Measurements from ENCODE around the gene ZBTB16.
"Not testable (repeated sequence)": the region's sequence is repeated elsewhere in the genome, so short reads cannot be mapped to it uniquely, and the experiment has no call there.

Gene ZBTB16

DNA sequence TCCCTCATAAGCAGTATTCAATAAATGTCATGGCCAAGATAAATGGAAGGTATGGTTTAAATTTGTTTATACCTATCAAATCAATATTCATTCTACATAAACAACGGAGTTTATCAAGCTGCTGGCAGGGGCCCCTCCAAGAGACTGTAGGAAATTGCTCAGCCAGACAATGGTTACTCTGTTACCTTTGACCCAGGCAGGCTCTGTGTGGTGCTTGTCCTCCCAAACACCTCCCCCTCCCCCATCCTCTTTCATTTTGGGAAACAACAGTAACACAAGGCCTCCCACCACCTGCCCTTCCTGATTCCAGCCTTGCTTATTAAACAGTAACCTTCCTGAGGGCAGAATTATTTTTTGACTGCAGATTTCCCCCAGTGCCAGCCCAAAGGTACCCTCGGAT, 10.5 kb upstream of the ZBTB16 start:
- no peak overlapping the region for H3K9ac ChIP-seq (ENCODE audit: low read length)
- H4K20me1 ChIP-seq (ENCODE audit: insufficient read depth, low read length): no peaks in the 10 kb centered on the region
- 0 out of 2 replicates have a peak, but pooled peaks cover 2% of the 10 kb centered on the region for H3K4me1 ChIP-seq (ENCODE audit: low read length)
- no peak overlapping the region for H2AFZ ChIP-seq (ENCODE audit: low read length)
- H3K27ac ChIP-seq (ENCODE audit: low read length): no peak overlapping the region
- no peak for DNase-seq
- no peak for TF ChIP-seq EZH2 (optimal IDR thresholded peaks at IDR 0.05; ENCODE audit: low read depth, low read length)
- TF ChIP-seq, protein P1, sequence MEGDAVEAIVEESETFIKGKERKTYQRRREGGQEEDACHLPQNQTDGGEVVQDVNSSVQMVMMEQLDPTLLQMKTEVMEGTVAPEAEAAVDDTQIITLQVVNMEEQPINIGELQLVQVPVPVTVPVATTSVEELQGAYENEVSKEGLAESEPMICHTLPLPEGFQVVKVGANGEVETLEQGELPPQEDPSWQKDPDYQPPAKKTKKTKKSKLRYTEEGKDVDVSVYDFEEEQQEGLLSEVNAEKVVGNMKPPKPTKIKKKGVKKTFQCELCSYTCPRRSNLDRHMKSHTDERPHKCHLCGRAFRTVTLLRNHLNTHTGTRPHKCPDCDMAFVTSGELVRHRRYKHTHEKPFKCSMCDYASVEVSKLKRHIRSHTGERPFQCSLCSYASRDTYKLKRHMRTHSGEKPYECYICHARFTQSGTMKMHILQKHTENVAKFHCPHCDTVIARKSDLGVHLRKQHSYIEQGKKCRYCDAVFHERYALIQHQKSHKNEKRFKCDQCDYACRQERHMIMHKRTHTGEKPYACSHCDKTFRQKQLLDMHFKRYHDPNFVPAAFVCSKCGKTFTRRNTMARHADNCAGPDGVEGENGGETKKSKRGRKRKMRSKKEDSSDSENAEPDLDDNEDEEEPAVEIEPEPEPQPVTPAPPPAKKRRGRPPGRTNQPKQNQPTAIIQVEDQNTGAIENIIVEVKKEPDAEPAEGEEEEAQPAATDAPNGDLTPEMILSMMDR (IDR thresholded peaks at IDR 0.05; ENCODE audit: low read length): no peak
- TF ChIP-seq EZH2phosphoT487 (IDR thresholded peaks at IDR 0.05; ENCODE audit: low read length): no peak
- H3K4me3 ChIP-seq (ENCODE audit: low read length): no peak overlapping the region
- H3F3A ChIP-seq (ENCODE audit: insufficient read depth, low read length): no peaks in the 10 kb centered on the region
- no peak overlapping the region for H3K4me2 ChIP-seq (ENCODE audit: low read depth, low read length)
- no peaks in the 10 kb centered on the region for H3K27me3 ChIP-seq (replicated peaks; ENCODE audit: insufficient read depth, low read length)
- H3K79me2 ChIP-seq (ENCODE audit: low read length): no peaks in the 10 kb centered on the region
- H3K9me3 ChIP-seq (replicated peaks; ENCODE audit: insufficient read depth, low read length): no peaks in the 10 kb centered on the region
- no peaks in the 10 kb centered on the region for H3K36me3 ChIP-seq (replicated peaks; ENCODE audit: insufficient read depth, low read length)
- no peaks in the 10 kb centered on the region for H3K9me2 ChIP-seq (replicated peaks; ENCODE audit: insufficient read depth, low read length)

DNA sequence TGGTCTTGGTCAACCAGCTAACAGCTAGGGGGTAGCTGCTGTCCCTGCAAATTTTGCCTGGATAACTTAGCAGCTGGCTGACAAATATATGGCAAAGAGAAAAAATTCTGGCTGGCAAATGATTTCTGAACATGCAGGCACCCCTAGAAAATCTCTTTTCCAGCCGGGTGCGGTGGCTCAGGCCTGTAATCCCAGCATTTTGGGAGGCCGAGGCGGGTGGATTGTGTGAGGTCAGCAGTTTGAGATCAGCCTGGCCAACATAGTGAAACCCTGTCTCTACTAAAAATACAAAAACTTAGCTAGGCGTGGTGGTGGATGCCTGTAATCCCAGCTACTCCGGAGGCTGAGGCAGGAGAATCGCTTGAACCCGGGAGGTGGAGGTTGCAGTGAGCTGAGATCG, 9.7 kb upstream of the ZBTB16 start:
- H2AFZ ChIP-seq (ENCODE audit: low read length); H3K4me1 ChIP-seq (ENCODE audit: low read length); H3K36me3 ChIP-seq (replicated peaks; ENCODE audit: insufficient read depth, low read length): not testable (repeated sequence)

DNA sequence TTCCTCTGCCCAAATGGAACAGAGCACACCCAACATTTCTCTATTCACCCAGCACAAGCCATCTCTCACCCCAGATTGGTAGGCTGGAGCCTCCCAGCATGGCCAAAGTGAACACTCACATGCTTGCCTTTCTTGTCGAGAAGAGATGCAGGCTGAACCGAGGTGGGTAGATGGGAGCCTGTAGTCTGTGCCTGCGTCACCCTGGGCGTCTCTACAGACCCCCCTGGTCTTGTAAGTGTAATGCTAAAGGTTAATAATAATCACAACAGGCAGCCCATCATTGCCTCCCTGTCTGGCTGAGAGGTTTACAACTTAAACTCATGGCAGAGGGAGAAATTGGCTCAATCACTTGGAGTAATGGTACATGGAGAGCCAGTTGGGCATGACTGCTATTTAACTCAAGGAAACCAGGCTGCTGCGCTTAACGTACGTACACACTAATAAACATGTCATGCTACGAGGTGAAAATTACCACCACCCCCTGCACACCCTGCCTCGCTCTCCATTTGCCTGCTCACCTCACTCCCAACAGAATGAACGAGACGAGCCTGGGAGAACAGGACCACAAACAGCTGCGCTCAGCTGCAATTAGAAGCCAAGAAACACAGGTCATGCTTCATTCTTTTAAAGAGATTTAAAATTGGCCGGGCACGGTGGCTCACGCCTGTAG, 9.1 kb upstream of the ZBTB16 start:
- no peaks in the 10 kb centered on the region for H3K9me3 ChIP-seq (replicated peaks; ENCODE audit: insufficient read depth, low read length)
- TF ChIP-seq, protein P1 (IDR thresholded peaks at IDR 0.05; ENCODE audit: low read length): no peak
- TF ChIP-seq EZH2 (optimal IDR thresholded peaks at IDR 0.05; ENCODE audit: low read depth, low read length) (no peak), EZH2phosphoT487 (IDR thresholded peaks at IDR 0.05; ENCODE audit: low read length) (no peak)

More for the DNA sequence above, 9.7 kb upstream of the ZBTB16 start:
- H4K20me1 ChIP-seq (ENCODE audit: insufficient read depth, low read length); H3K27ac ChIP-seq (ENCODE audit: low read length); H3K9me3 ChIP-seq (replicated peaks; ENCODE audit: insufficient read depth, low read length); H3K79me2 ChIP-seq (ENCODE audit: low read length); H3K4me3 ChIP-seq (ENCODE audit: low read length); H3K27me3 ChIP-seq (replicated peaks; ENCODE audit: insufficient read depth, low read length); H3K4me2 ChIP-seq (ENCODE audit: low read depth, low read length); DNase-seq; H3F3A ChIP-seq (ENCODE audit: insufficient read depth, low read length); H3K9ac ChIP-seq (ENCODE audit: low read length); H3K9me2 ChIP-seq (replicated peaks; ENCODE audit: insufficient read depth, low read length): not testable (repeated sequence)

DNA sequence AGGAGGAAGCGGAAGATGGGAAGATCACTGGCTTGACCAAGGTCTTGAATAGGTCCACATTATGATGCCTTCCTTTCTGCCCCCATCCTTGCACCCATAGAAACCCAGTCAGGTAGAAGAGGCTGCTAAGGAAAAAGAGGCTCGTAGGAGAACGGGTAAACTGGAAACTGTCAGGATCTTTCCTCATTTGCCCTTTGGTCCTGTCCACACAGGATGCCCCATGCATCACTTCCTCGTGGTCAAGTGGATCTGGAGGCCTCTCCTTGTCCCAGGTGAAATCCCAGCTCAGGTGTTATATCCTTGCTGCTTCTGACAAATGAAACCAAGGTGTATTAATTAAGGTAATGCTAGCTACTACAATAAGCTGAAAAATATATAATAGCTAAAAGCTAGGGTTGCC, 8.0 kb upstream of the ZBTB16 start:
- DNase-seq: no peak
- Histone ChIP-seq H3K27ac (ENCODE audit: low read length) (no peak overlapping the region), H3F3A (ENCODE audit: insufficient read depth, low read length) (no peaks in the 10 kb centered on the region), H3K4me1 (ENCODE audit: low read length) (no peaks in the 10 kb centered on the region), H3K9me3 (replicated peaks; ENCODE audit: insufficient read depth, low read length) (no peaks in the 10 kb centered on the region), H3K9me2 (replicated peaks; ENCODE audit: insufficient read depth, low read length) (no peaks in the 10 kb centered on the region), H3K36me3 (replicated peaks; ENCODE audit: insufficient read depth, low read length) (no peaks in the 10 kb centered on the region), H4K20me1 (ENCODE audit: insufficient read depth, low read length) (no peaks in the 10 kb centered on the region), H3K79me2 (ENCODE audit: low read length) (no peaks in the 10 kb centered on the region), H3K4me2 (ENCODE audit: low read depth, low read length) (no peak overlapping the region), H3K9ac (ENCODE audit: low read length) (no peak overlapping the region), H2AFZ (ENCODE audit: low read length) (no peak overlapping the region), H3K27me3 (replicated peaks; ENCODE audit: insufficient read depth, low read length) (no peaks in the 10 kb centered on the region), H3K4me3 (ENCODE audit: low read length) (no peak overlapping the region)
- no peak for TF ChIP-seq EZH2 (optimal IDR thresholded peaks at IDR 0.05; ENCODE audit: low read depth, low read length)
- TF ChIP-seq, protein P1 (IDR thresholded peaks at IDR 0.05; ENCODE audit: low read length): no peak
- TF ChIP-seq EZH2phosphoT487 (IDR thresholded peaks at IDR 0.05; ENCODE audit: low read length): no peak

More for the DNA sequence above, 9.1 kb upstream of the ZBTB16 start:
- no peaks in the 10 kb centered on the region for H3K27me3 ChIP-seq (replicated peaks; ENCODE audit: insufficient read depth, low read length)
- H3K4me1 ChIP-seq (ENCODE audit: low read length): no peaks in the 10 kb centered on the region
- DNase-seq: no peak
- H3K27ac ChIP-seq (ENCODE audit: low read length): no peak overlapping the region
- H3K9ac ChIP-seq (ENCODE audit: low read length): no peak overlapping the region
- H3K36me3 ChIP-seq (replicated peaks; ENCODE audit: insufficient read depth, low read length): no peaks in the 10 kb centered on the region
- H2AFZ ChIP-seq (ENCODE audit: low read length): no peak overlapping the region
- no peaks in the 10 kb centered on the region for H3F3A ChIP-seq (ENCODE audit: insufficient read depth, low read length)
- no peaks in the 10 kb centered on the region for H3K9me2 ChIP-seq (replicated peaks; ENCODE audit: insufficient read depth, low read length)
- no peaks in the 10 kb centered on the region for H3K79me2 ChIP-seq (ENCODE audit: low read length)
- H3K4me3 ChIP-seq (ENCODE audit: low read length): no peak overlapping the region
- no peak overlapping the region for H3K4me2 ChIP-seq (ENCODE audit: low read depth, low read length)
- no peaks in the 10 kb centered on the region for H4K20me1 ChIP-seq (ENCODE audit: insufficient read depth, low read length)

Measured in MM.1S (cell line).